Measurements from ENCODE around the gene GSTO2.

Gene GSTO2

GRCh38 chr10:104253606-104254410 lies 15.2 kb upstream of the GSTO2 start:
- DNase-seq (ENCODE audit: low read depth, low spot score), result no peak

GRCh38 chr10:104254493-104255310 lies 14.3 kb upstream of the GSTO2 start, which contains the start of gene GSTO1:
GSTO1 (plus strand) TSS chr10:104254892; CDS start chr10:104254929, 37 bp downstream.
- DNase-seq (ENCODE audit: low read depth, low spot score), result peak; percentile 6

DNA sequence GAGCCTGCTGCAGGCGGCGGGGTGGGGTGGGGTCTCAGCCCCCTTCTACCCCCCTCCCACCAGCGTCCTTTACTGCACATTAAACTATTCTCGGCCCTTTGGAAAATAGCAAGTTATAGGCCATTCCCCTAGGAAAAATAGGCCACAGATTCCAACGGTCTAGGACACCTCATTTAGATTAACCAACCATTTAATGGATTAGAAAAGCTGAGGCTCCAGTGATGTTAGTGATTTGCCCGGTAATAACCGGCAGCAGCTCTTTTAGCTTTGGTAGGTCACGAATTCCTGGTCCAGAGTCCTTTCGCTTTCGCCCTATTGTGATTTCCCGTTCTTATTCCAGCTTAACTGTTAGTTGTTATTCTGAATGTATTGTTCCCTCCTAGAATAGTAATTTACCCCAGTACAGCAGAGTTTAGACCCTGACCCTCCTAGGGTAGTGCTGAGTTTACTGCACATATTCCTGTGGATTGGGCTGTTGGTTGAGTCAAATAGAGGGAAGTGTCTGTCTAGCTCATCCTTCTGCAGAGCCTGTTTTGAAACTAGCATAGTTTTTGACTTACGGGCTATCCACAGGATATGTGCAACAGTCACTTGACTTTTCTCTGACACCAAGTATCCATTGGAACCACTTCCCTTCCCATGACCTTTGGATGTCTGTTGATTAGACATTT lies 13.5 kb upstream of the GSTO2 start:
- no peak for DNase-seq (ENCODE audit: low read depth, low spot score)

DNA sequence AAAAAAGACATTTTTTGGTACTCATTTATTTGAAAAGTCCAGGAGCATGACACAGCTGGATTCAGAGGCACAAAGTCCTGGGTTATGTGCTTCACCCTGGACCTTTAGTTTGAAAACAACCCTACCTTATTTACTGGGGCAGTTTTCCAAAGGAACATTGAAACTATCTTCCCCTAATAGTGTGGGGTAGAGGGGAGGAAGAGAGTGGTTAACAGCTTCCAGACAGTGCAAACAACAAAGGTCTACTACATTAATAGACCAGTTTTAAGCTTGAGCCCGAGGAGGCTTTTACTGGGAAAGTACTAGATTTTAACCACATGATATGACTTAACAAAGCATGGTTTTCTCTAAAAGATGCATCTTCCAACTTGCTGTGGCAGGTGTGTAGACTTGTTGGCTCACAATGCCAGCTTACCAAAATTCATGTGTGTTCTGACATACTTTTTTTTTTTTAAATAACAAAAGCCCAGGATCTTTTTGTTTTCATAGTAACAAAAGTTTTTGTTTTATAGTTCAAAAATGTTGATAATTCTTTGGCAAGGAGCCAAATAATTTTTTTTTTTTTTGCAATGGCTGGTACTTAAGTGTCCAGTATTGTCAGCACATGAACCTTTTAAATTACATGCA lies 12.5 kb upstream of the GSTO2 start:
- DNase-seq (ENCODE audit: low read depth, low spot score), result no peak

DNA sequence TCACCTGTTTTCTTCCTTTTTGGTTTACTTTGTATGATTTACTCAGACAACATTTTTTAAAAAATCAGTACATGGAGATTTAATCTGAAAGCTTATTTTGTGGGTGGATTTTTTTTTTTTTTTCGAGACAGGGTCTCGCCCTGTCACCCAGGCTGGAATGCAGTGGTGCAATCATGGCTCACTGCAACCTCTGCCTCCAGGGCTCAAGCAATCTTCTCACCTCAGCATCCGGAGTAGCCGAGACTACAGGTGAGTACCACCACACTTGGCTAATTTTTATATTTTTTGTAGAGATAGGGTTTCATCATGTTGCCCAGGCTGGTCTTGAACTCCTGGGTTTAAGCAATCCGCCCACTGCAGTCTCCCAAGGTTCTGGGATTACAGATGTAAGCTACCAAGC lies 11.7 kb upstream of the GSTO2 start:
- DNase-seq (ENCODE audit: low read depth, low spot score), result no peak

DNA sequence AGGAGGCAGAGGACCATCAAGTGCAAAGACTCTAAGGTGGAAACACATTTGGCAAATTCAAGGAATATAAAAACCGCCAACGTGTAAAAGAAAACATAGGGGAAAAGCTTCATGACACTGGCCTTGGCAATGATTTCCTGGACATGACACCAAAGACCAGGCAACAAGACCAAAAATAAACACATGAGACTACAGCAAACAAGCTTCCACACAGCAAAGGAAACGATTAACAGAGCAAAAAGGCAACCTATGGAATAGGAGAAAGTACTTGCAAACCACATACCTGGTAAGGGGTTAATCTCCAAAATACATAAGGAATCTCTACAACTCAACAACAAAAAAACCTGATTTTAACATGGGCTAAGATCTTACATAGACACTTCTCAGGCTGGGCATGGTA lies 10.8 kb upstream of the GSTO2 start:
- DNase-seq (ENCODE audit: low read depth, low spot score), result no peak

- DNase-seq (ENCODE audit: low read depth, low spot score), result no peak
Observed at GRCh38 chr10:104259456-104259855, 9.5 kb upstream of the GSTO2 start.

DNA sequence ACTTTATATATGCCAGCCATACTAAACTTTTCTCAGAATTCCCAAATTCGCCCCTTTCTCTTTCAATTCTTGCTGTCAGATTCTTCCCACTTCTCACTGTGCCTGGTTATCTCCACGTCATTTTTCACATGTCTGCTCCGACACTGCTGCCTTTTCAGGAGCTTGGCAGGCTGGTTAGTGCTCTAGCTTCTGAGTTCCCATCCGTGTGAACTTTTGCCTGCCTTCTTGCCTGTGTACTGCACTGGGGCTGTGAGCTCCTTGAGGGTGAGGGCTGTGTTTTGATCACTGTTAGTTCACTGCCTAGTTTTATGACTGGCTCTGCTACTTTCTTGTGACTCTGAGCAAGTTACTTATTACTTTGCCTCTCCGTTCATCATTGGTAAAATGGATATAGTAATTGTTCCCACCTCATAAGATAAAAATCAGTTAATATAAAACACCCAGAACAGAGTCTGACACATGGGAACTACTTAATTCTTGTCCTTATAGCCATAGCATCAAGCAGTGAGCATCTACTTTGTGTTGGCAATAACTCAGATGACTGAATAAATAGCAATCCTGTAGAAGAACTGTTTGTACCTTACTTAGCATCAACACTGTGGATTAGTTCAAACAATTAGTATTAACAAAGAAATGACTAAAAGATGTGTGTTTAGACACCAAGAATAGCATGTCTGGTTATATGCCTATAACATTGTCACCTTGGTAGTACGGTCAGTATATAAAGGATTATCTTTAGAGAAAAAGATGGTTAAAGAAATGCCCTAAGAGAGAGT lies 8.8 kb upstream of the GSTO2 start:
- DNase-seq (ENCODE audit: low read depth, low spot score), result no peak

DNA sequence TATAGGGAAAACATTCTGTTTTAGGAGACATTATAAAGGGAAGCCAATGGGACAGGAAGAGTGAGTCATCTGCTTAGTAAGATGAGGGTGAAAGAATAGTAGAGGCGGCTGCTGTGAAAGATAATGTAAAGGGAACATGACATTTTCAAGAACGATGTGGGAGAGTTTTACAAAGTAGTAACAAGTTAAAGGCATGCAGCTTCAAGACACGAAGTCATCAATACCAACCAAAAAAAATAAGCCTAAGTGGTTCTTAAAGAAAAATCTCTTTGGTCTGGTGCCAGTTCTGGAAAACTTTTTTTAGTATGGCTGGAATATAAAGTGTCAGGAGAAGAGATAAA lies 8.2 kb upstream of the GSTO2 start:
- DNase-seq (ENCODE audit: low read depth, low spot score), result no peak

DNA sequence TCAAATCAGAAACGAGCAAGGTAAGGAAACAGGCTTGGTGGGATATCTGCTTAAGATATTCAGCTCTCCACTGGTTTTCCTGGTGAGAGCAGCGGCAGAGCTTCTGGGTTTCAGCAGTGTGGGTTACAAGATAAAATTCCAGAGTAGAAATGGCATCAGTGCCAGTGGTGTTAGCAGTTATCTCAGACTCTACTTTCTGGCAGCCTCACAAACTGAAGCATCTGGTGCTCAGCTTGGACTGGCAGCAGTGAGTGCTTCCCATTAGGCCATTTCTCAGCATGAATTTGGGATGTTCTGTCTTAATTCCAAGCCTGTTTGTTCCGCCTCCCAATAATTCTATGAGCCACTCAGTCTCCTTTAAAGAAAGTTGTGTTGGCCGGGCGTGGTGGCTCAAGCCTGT lies 6.9 kb upstream of the GSTO2 start:
- DNase-seq (ENCODE audit: low read depth, low spot score), result no peak

DNA sequence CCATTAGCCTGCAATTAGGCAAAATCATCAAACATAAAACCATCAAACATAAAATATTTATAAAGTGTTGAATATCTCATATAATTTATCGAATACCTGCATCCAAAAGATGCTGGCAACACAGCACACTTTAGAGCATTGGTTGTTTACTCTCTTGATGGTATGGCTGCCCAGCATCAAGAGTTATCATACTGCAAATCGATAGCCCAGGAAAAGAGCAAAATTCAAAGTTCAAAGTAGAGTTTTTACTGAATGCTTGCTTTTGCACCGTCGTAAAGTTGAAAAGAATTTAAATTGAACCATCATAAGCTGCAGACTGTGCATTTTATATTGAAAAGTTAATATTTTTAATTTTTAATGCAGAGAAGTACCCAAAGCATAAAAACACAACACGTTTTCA lies 4.2 kb upstream of the GSTO2 start:
- DNase-seq (ENCODE audit: low read depth, low spot score), result no peak

DNA sequence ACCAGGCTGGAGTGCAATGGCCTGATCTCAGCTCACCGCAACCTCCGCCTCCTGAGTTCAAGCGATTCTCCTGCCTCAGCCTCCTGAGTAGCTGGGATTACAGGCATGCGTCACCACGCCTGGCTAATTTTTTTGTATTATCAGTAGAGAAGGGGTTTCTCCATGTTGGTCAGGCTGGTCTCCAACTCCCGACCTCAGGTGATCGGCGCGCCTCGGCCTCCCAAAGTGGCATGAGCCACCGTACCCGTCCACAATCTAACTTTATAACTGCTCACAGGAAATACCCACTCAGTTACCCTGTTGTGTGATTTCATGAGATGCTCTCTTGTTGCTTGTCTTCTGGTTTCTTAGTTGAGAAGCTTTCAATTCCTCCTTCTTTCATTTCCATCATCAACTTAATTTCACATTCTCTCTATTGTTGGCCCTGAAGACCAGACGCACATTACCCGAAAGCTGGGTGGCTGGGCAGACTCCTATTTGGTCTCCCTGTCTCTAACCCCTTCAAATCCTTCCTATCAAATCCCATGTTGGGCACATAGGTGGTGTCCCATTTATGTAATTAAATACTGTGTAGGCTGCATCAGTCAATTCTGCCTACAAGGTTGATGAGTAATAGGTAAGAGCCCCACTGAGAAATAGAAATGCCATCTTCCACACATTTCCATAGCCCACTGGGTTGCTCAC lies 1.1 kb upstream of the GSTO2 start:
- DNase-seq (ENCODE audit: low read depth, low spot score), result no peak

DNA sequence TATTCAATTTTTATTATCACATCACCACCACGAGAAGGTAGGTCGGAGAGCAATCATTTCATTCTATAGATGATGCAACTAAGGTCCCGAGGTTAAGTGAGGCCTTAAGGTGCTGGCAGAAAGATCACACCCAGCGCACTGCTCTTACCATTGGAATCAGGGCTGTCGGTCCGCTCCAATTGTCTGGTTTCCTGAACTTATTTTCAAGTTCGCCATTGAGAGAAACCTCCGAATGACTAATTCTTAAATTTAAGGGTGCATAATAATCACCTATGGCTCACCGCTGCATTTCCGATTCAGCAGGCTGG lies 625 bp upstream of the GSTO2 start:
- peak; percentile 14 for DNase-seq (ENCODE audit: low read depth, low spot score)

DNA sequence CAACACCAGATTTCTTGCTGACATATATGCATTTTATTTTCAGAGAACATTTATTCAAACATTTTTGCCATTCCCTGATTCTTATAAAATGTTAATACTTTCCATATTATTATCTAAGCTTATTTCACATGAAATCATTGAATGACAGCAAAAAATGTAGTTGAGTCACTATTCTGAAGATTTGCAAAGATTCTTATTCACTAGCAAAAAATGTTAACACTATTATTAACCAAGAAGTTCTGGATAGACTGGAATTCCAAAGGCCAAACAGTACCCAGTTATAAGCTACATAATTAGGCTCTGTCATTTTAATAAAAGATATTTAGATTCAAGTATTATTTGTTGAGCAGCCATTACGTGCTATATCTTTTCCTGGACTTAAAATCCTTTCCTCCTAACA lies 4.3 kb downstream of the GSTO2 start:
- DNase-seq (ENCODE audit: low read depth, low spot score), result no peak

DNA sequence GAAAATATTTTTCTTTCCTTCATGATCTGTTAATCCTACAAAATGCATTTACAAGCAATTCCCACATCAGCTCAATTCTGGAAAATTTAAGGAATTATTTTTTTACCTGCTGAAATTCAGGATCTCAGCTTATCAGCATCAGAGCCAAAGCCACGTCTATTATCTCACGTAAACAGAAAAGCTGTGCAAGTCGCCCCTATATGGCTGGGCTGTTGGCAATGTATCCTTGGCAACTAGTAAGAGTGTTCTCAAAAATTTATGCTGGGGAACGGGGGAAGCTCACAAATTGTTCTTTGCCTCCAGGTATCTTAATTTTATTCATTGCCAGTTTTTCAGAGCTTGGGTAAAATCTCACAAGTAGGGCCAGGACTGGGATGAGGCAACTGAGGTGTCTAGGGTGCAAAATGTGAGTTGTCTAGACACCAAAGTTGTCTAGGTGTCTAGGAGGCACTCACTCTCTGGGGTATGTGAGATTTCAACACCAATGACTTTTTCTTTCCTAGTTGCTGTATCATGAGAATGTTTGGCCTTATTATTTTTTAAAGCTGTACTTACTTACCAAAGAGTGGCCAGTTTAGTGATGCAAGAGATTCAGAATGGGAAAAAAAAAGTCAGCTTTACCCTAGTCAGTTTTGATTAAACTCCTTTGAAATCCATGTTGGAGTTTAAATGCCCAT lies 5.1 kb downstream of the GSTO2 start:
- no peak for DNase-seq (ENCODE audit: low read depth, low spot score)

DNA sequence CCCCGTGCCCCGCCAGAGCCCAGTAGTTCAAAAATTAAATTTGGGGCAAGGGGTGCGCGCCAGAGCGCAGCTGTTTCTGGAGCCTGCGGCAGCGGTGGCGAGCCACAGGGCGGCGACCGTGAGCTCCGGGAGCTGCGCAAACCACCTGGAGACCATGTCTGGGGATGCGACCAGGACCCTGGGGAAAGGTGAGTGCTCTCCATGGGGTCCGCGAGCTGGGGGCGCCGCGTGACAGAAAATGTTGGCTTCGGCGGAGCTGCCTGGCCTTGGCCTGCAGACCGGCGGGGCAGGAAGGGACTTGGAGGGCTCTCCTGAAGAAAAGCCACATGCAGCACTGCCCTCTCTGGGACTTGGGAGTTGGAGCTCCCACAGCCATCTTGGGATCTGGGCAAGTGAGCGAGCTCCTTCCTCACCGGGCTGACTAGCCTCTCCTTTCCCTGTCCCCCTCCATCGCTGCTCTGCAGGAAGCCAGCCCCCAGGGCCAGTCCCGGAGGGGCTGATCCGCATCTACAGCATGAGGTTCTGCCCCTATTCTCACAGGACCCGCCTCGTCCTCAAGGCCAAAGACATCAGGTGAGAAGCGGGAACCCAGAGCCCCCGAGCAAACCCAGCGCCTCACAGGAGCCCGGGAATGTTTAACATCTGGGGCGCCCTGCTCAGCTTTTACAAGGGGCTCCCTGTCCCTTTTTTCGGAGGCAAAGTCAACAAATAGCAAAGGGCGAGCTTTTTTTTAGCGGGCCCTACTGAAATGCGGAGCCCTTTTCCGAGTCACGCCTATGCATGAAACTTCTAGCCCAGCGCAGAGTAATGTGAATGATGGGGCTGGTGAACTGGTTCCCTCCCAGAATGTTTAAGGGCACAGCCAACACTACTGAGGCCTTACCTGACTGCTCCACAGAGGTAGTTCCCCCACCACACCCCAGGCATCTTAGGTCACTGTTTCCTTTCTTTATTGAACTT lies 6.1 kb downstream of the GSTO2 start:
- DNase-seq (ENCODE audit: low read depth, low spot score), result no peak

- no peak for DNase-seq (ENCODE audit: low read depth, low spot score)
Observed at GRCh38 chr10:104276192-104276591, 7.2 kb downstream of the GSTO2 start.

DNA sequence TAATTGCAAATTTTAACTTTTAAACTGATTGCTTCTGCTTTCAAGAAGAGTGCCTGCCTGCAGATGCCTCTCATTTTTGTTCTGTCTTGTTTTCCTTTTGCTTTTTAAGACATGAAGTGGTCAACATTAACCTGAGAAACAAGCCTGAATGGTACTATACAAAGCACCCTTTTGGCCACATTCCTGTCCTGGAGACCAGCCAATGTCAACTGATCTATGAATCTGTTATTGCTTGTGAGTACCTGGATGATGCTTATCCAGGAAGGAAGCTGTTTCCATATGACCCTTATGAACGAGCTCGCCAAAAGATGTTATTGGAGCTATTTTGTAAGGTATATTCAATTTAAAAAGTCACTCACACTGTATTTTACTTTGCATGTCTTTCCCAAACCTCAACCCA lies 8.8 kb downstream of the GSTO2 start:
- DNase-seq (ENCODE audit: low read depth, low spot score), result no peak

Measured in activated CD4-positive, CD25-positive, alpha-beta regulatory T cell treated with anti-CD3 and anti-CD28 coated beads, Interleukin-2, amount 50 U/mL, for 16 hours (primary cell).